Measurements from ENCODE around the gene LMBRD1.

LMBRD1 gene

GRCh38 chr6:69663215-69663614 lies 133.6 kb downstream of the LMBRD1 start:
- no peaks in the 10 kb centered on the region for H3K27me3 ChIP-seq (ENCODE audit: control insufficient read depth, insufficient read depth, low read length)
- no peak overlapping the region for H3K9ac ChIP-seq (ENCODE audit: low read length)
- no peak overlapping the region for H3K4me3 ChIP-seq (ENCODE audit: low read length)
- no peaks in the 10 kb centered on the region for H3K4me1 ChIP-seq (ENCODE audit: control insufficient read depth, insufficient read depth, low read length)
- H3K36me3 ChIP-seq (ENCODE audit: control insufficient read depth, insufficient read depth, low read length) = no peaks in the 10 kb centered on the region
- no peak overlapping the region for H3K27ac ChIP-seq (ENCODE audit: low read depth, low read length)

- no peaks in the 10 kb centered on the region for H3K36me3 ChIP-seq (ENCODE audit: control insufficient read depth, insufficient read depth, low read length)
- H3K4me3 ChIP-seq (ENCODE audit: low read length) = no peak overlapping the region
- H3K27me3 ChIP-seq (ENCODE audit: control insufficient read depth, insufficient read depth, low read length) = no peaks in the 10 kb centered on the region
- H3K27ac ChIP-seq (ENCODE audit: low read depth, low read length) = no peak overlapping the region
- H3K9ac ChIP-seq (ENCODE audit: low read length) = no peak overlapping the region
- H3K4me1 ChIP-seq (ENCODE audit: control insufficient read depth, insufficient read depth, low read length) = no peaks in the 10 kb centered on the region
These were observed 146.1 kb downstream of the LMBRD1 start for GRCh38 chr6:69650703-69651102.

- Histone ChIP-seq H3K27me3 (ENCODE audit: control insufficient read depth, insufficient read depth, low read length) (no peaks in the 10 kb centered on the region), H3K27ac (ENCODE audit: low read depth, low read length) (no peak overlapping the region), H3K36me3 (ENCODE audit: control insufficient read depth, insufficient read depth, low read length) (no peaks in the 10 kb centered on the region), H3K4me1 (ENCODE audit: control insufficient read depth, insufficient read depth, low read length) (no peaks in the 10 kb centered on the region), H3K9ac (ENCODE audit: low read length) (no peak overlapping the region), H3K4me3 (ENCODE audit: low read length) (no peak overlapping the region)
These were observed 149.1 kb downstream of the LMBRD1 start for GRCh38 chr6:69647726-69648125.

- Histone ChIP-seq H3K27ac (ENCODE audit: low read depth, low read length) (no peak overlapping the region), H3K27me3 (ENCODE audit: control insufficient read depth, insufficient read depth, low read length) (no peaks in the 10 kb centered on the region), H3K4me3 (ENCODE audit: low read length) (no peak overlapping the region), H3K4me1 (ENCODE audit: control insufficient read depth, insufficient read depth, low read length) (no peaks in the 10 kb centered on the region), H3K9ac (ENCODE audit: low read length) (no peak overlapping the region), H3K36me3 (ENCODE audit: control insufficient read depth, insufficient read depth, low read length) (no peaks in the 10 kb centered on the region)
These were observed 153.1 kb downstream of the LMBRD1 start for GRCh38 chr6:69643688-69644087.

GRCh38 chr6:69632932-69633331 lies 163.9 kb downstream of the LMBRD1 start:
- H3K27me3 ChIP-seq (ENCODE audit: control insufficient read depth, insufficient read depth, low read length) = no peaks in the 10 kb centered on the region
- H3K27ac ChIP-seq (ENCODE audit: low read depth, low read length) = no peak overlapping the region
- H3K4me1 ChIP-seq (ENCODE audit: control insufficient read depth, insufficient read depth, low read length) = no peaks in the 10 kb centered on the region
- H3K4me3 ChIP-seq (ENCODE audit: low read length) = no peak overlapping the region
- no peaks in the 10 kb centered on the region for H3K36me3 ChIP-seq (ENCODE audit: control insufficient read depth, insufficient read depth, low read length)
- no peak overlapping the region for H3K9ac ChIP-seq (ENCODE audit: low read length)

GRCh38 chr6:69631552-69632346 lies 165.1 kb downstream of the LMBRD1 start:
- no peak overlapping the region for H3K27ac ChIP-seq (ENCODE audit: low read depth, low read length)
- no peaks in the 10 kb centered on the region for H3K4me1 ChIP-seq (ENCODE audit: control insufficient read depth, insufficient read depth, low read length)
- H3K36me3 ChIP-seq (ENCODE audit: control insufficient read depth, insufficient read depth, low read length) = no peaks in the 10 kb centered on the region
- no peak overlapping the region for H3K4me3 ChIP-seq (ENCODE audit: low read length)
- H3K9ac ChIP-seq (ENCODE audit: low read length) = no peak overlapping the region
- no peaks in the 10 kb centered on the region for H3K27me3 ChIP-seq (ENCODE audit: control insufficient read depth, insufficient read depth, low read length)

- Histone ChIP-seq H3K36me3 (ENCODE audit: control insufficient read depth, insufficient read depth, low read length) (no peaks in the 10 kb centered on the region), H3K4me3 (ENCODE audit: low read length) (no peak overlapping the region), H3K4me1 (ENCODE audit: control insufficient read depth, insufficient read depth, low read length) (no peaks in the 10 kb centered on the region), H3K27me3 (ENCODE audit: control insufficient read depth, insufficient read depth, low read length) (no peaks in the 10 kb centered on the region), H3K27ac (ENCODE audit: low read depth, low read length) (no peak overlapping the region), H3K9ac (ENCODE audit: low read length) (no peak overlapping the region)
These were observed 166.0 kb downstream of the LMBRD1 start for GRCh38 chr6:69630767-69631166.

- Histone ChIP-seq H3K9ac (ENCODE audit: low read length) (no peak overlapping the region), H3K27ac (ENCODE audit: low read depth, low read length) (no peak overlapping the region), H3K27me3 (ENCODE audit: control insufficient read depth, insufficient read depth, low read length) (no peaks in the 10 kb centered on the region), H3K4me1 (ENCODE audit: control insufficient read depth, insufficient read depth, low read length) (no peaks in the 10 kb centered on the region), H3K36me3 (ENCODE audit: control insufficient read depth, insufficient read depth, low read length) (no peaks in the 10 kb centered on the region), H3K4me3 (ENCODE audit: low read length) (no peak overlapping the region)
These were observed 169.2 kb downstream of the LMBRD1 start for GRCh38 chr6:69627625-69628024.

GRCh38 chr6:69624944-69625343 lies 171.9 kb downstream of the LMBRD1 start:
- H3K4me3 ChIP-seq (ENCODE audit: low read length) = no peak overlapping the region
- no peak overlapping the region for H3K9ac ChIP-seq (ENCODE audit: low read length)
- H3K27ac ChIP-seq (ENCODE audit: low read depth, low read length) = no peak overlapping the region
- no peaks in the 10 kb centered on the region for H3K36me3 ChIP-seq (ENCODE audit: control insufficient read depth, insufficient read depth, low read length)
- H3K27me3 ChIP-seq (ENCODE audit: control insufficient read depth, insufficient read depth, low read length) = no peaks in the 10 kb centered on the region
- no peaks in the 10 kb centered on the region for H3K4me1 ChIP-seq (ENCODE audit: control insufficient read depth, insufficient read depth, low read length)
